Ectodermal cell (in vitro differentiated cells): ENCODE measurements around the gene CHAF1A.

ENCODE experiments used
- H3K27ac ChIP-seq: 2 replicates; pipeline ENCODE4 v1.7.0; 2013; ENCODE audit warnings: mild to moderate bottlenecking, low read depth, low read length; ENCODE audit not compliant: insufficient read depth, poor library complexity, severe bottlenecking
- H3K27me3 ChIP-seq: 2 replicates; pipeline ENCODE4 v1.7.0; 2013; ENCODE audit warnings: mild to moderate bottlenecking, low read length; ENCODE audit not compliant: insufficient read depth, control insufficient read depth, poor library complexity, severe bottlenecking
- H3K36me3 ChIP-seq: one replicate; pipeline ENCODE4 v1.7.0; 2013; ENCODE audit warnings: low read length; ENCODE audit not compliant: control insufficient read depth, insufficient read depth
- H3K4me1 ChIP-seq: one replicate; pipeline ENCODE4 v1.7.0; 2013; ENCODE audit warnings: low read length; ENCODE audit not compliant: control insufficient read depth, insufficient read depth
- H3K4me3 ChIP-seq: 2 replicates; pipeline ENCODE4 v1.7.0; 2013; ENCODE audit warnings: low read depth, low read length, control low read depth; ENCODE audit not compliant: insufficient read depth
- H3K9me3 ChIP-seq: 2 replicates; pipeline ENCODE4 v1.7.0; 2013; ENCODE audit warnings: mild to moderate bottlenecking, low read length, moderate library complexity; ENCODE audit not compliant: control insufficient read depth
- WGBS, 2 experiments: methylation state at CpG; one replicate each; pipeline ENCODE4 v1.1.7; 2013; ENCODE audit warnings: missing lambda C conversion rate in 2 of 2; 5-methylcytosine and 5-hydroxymethylcytosine counted together

The CHAF1A gene

DNA sequence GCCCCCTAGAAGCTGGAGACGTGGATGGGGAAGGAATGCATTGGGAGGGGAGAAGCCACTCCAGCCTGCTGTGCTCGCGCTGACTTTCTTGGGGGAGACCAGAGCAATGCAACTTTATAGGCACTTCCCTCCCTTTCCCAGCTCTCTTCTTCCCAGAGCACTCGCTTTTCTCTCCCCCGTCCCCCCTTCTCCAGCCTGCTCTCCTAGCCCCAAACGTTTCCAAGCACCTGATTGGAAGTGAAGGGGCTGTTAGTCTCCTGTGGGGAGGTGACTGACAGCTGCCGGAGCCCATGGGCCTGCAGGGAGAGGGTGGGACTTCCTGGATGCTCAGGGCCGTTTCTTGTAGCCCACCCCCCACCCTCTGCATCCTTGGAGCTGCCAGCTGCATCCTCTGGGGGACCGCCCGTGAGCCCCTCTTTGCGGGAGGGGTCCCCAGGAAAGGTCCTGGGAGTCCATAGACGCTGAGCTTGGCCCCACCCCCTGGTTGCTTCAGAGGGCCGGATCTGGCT lies 72.1 kb downstream of the CHAF1A start:
- Histone ChIP-seq H3K27ac (peak overlapping the region; percentile 61), H3K9me3 (no peaks in the 10 kb centered on the region), H3K36me3 (peaks cover 20% of the 10 kb centered on the region), H3K4me1 (peaks cover 12% of the 10 kb centered on the region), H3K4me3 (peak overlapping the region; percentile 77), H3K27me3 (no peaks in the 10 kb centered on the region)
- 6% methylated on average over 13 of the region's 13 CpGs for WGBS, 2 experiments

DNA sequence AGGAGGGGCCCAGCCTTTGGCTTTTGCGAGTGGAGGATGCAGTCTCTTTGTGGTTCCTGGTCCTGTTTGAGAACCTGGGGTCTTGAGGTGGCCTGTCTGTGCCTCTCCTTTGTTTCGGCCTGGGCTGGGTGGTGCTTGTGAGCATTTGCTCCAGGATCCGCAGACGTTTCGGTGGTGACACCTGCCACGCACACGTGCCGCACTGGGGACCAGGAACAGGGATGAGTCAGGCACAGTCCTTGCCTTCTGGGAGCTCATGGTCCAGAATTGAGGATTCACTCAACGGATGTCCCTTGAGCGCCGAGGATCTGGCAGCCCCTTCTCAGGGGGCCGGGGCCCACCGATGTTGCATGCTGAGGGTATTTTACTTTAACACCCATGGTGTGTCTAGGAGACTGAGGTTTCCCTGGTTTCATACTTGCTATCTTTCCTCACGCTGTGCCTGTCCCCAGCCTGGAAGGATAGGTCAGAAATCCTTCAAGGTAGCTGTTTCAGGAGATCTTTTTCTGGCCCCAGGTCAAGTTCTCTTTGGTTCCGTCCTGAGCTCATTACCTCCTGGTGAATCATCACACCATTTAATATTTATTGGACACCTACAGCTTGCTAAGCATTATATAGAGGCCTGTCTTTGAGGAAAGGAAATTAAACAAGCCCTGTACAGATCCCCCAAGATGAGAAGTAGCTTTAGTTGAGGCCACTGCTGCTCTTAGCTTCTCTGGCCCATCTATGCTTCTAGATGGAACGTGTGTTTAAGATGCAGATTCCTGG lies 74.8 kb downstream of the CHAF1A start:
- H3K4me1 ChIP-seq = peaks cover 12% of the 10 kb centered on the region
- peaks cover 23% of the 10 kb centered on the region for H3K36me3 ChIP-seq
- no peak overlapping the region for H3K4me3 ChIP-seq
- H3K27me3 ChIP-seq = no peaks in the 10 kb centered on the region
- H3K9me3 ChIP-seq = no peaks in the 10 kb centered on the region
- 89 to 90% methylated on average over 16 of the region's 16 CpGs for WGBS, 2 experiments
- no peak overlapping the region for H3K27ac ChIP-seq

DNA sequence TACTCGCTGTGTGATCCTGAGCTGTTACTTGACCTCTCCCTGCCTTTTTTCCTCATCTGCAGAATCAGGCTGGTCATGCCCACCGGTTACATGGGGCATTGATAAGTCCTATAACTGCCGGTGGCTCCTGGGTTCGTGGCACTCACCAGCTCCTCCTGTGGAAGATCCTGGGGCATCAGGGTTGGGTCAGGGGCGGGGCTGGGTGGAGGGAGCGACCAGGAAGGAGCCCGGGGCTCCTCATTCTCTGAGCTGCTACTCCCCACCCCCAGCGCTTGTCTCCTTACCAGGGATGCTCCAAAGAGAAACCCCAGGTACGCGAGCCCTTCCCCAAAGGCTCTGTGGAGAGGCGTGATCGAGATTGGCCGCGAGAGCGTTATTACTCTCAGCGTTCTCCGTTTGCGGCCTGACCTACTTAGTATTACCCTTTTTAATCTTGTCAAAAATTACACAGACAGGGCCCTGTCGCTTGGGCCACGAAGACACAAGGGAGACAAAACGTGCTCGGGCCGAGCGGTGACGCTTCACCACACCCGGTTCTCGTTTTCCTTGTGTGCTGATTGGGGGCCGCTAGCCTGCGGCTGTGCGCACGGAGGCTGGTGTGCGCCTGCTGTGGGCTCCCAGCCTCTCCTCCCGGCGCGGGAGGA lies 80.4 kb downstream of the CHAF1A start:
- 94 to 95% methylated on average over 35 of the region's 35 CpGs for WGBS, 2 experiments
- Histone ChIP-seq H3K27me3 (no peaks in the 10 kb centered on the region), H3K4me3 (no peak overlapping the region), H3K36me3 (peaks cover 26% of the 10 kb centered on the region), H3K4me1 (no peaks in the 10 kb centered on the region), H3K27ac (no peak overlapping the region), H3K9me3 (no peaks in the 10 kb centered on the region)

DNA sequence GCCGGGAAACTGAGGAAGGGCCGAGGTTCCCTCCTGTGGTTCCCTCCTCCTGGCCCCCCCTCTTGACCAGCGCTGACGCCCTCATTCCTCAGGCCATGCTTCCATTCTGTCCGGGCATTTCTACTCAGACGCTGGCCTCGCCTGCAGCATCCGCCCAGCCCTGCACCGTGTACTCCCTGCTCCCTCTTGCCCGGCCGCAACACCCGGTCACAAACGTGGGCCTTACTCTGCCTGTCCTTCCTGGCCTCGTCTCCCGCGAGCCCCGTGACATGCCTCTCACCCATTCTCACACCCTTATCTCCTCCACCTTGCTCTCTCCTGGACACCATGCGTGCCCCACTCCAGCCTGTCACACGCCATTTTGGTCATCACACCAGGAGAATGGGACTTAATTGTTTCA lies 80.9 kb downstream of the CHAF1A start:
- no peak overlapping the region for H3K4me3 ChIP-seq
- 95% methylated on average over 19 of the region's 19 CpGs for WGBS, 2 experiments
- H3K36me3 ChIP-seq = peaks cover 23% of the 10 kb centered on the region
- no peaks in the 10 kb centered on the region for H3K9me3 ChIP-seq
- H3K4me1 ChIP-seq = no peaks in the 10 kb centered on the region
- H3K27me3 ChIP-seq = no peaks in the 10 kb centered on the region
- no peak overlapping the region for H3K27ac ChIP-seq

DNA sequence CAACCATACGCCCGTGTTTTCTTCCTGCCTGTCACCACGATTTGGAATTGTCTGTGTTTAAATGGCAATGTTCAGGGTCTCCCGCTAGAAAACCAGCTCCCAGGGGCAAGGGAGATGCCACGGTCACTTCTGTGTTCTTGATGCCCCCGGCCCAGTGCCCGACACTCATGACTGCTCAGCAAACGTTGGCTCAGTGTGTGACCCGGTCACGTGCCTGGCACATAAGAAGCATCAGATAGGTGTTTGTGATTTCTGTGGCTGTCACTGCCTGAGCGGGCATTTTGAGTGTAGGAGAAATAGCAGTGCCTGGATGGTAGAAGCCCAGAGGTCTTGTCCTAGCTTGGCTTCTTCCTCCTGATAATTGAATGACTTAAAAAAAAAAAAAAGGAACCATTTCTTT lies 85.1 kb downstream of the CHAF1A start:
- peaks cover 32% of the 10 kb centered on the region for H3K36me3 ChIP-seq
- WGBS, 2 experiments = 93% methylated on average over 11 of the region's 11 CpGs
- no peaks in the 10 kb centered on the region for H3K4me1 ChIP-seq
- no peak overlapping the region for H3K27ac ChIP-seq
- no peak overlapping the region for H3K4me3 ChIP-seq
- H3K27me3 ChIP-seq = no peaks in the 10 kb centered on the region
- H3K9me3 ChIP-seq = no peaks in the 10 kb centered on the region

DNA sequence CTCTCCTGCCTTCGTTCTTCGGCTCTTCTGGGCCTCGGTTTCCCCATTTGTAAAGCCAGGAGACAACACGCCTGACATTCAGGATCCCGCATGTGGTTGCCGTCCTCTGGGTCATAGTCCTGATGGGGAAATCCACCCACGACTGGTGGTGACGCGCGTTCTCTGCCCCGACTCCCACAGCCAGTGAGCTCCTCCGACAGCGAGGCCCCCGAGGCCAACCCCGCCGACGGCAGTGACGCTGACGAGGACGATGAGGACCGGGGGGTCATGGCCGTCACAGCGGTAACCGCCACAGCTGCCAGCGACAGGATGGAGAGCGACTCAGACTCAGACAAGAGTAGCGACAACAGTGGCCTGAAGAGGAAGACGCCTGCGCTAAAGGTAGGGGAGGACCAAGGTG lies 86.1 kb downstream of the CHAF1A start:
- Histone ChIP-seq H3K4me1 (no peaks in the 10 kb centered on the region), H3K4me3 (no peak overlapping the region), H3K27me3 (no peaks in the 10 kb centered on the region), H3K36me3 (peaks cover 38% of the 10 kb centered on the region), H3K9me3 (no peaks in the 10 kb centered on the region), H3K27ac (no peak overlapping the region)
- WGBS, 2 experiments = 95% methylated on average over 29 of the region's 29 CpGs

DNA sequence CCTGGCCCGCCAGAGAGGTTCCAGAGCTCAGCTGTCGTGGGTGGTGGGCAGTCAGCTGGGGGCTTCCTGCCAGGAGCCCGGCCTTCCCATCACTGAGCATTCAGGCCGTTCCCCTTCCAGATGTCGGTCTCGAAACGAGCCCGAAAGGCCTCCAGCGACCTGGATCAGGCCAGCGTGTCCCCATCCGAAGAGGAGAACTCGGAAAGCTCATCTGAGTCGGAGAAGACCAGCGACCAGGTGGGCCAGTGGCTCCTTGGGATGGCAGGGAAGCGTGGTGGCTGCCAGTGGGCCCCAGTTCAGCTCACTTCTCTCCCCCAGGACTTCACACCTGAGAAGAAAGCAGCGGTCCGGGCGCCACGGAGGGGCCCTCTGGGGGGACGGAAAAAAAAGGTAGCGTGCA lies 89.0 kb downstream of the CHAF1A start:
- Histone ChIP-seq H3K4me3 (no peak overlapping the region), H3K4me1 (no peaks in the 10 kb centered on the region), H3K36me3 (peaks cover 57% of the 10 kb centered on the region), H3K27ac (no peak overlapping the region), H3K9me3 (no peaks in the 10 kb centered on the region), H3K27me3 (no peaks in the 10 kb centered on the region)
- 94 to 97% methylated on average over 21 of the region's 21 CpGs for WGBS, 2 experiments

DNA sequence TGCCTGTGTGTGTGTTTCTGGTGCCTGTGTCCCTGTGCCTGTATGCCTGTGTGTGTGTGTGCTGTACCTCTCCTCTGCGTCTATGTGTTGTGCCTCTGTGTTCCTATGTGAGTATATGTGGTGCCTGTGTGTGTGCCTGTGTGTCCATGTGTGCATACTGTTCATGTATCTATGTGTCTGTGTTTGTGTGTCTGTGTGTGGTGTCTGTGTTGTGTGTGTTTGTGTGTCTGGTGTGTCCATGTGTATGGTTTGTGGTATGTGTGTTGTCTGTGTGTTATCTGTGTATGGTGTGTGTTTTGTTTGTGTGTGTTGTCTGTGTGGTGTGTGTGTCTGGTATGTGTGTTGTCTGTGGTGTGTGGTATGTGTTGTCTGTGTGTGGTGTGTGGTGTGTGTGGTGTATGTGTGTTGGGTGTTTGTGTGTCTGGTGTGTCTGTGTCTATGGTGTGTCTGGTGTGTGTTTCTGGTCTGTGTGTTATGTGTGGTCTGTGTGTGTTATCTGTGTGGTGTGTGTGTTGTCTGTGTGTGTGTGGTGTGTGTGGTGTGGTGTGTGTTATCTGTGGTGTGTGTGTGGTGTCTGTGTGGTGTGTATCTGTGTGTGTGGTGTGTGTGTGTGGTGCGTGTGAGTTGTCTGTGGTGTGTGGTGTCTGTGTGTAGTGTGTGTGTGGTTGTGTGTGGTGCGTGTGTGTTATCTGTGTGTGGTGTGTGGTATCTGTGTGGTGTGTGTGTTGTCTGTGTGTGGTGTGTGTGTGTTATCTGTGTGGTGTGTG lies 90.1 kb downstream of the CHAF1A start:
- H3K4me3 ChIP-seq = no peak overlapping the region
- H3K9me3 ChIP-seq = no peaks in the 10 kb centered on the region
- H3K4me1 ChIP-seq = no peaks in the 10 kb centered on the region
- no peak overlapping the region for H3K27ac ChIP-seq
- WGBS, 2 experiments = 92 to 95% methylated on average over 3 of the region's 3 CpGs
- peaks cover 58% of the 10 kb centered on the region for H3K36me3 ChIP-seq
- no peaks in the 10 kb centered on the region for H3K27me3 ChIP-seq
